Ovary (tissue), 3 donors: ENCODE measurements around the gene TP53INP2.

Experiments used
- POLR2A ChIP-seq: fragments of 450-650 bp; IDR thresholded peaks from one replicate; pipeline ENCODE4 v1.6.1; 2017; ENCODE audit warnings: antibody characterized with exemption, mild to moderate bottlenecking, moderate library complexity
- TF ChIP-seq, protein P1 (sequence below), 3 donors: fragments of 450-650 bp in 2 of 3; fragments of 200-600 bp in 1 of 3; IDR thresholded peaks; one replicate each; pipeline versions ENCODE4 v1.5.1 to v1.8.0; 2016 to 2022; ENCODE audit warnings: antibody characterized with exemption in 3 of 3, mild to moderate bottlenecking in 1 of 3
- donor health status: DM: no; HTN: no; CAD: no.

DNA sequence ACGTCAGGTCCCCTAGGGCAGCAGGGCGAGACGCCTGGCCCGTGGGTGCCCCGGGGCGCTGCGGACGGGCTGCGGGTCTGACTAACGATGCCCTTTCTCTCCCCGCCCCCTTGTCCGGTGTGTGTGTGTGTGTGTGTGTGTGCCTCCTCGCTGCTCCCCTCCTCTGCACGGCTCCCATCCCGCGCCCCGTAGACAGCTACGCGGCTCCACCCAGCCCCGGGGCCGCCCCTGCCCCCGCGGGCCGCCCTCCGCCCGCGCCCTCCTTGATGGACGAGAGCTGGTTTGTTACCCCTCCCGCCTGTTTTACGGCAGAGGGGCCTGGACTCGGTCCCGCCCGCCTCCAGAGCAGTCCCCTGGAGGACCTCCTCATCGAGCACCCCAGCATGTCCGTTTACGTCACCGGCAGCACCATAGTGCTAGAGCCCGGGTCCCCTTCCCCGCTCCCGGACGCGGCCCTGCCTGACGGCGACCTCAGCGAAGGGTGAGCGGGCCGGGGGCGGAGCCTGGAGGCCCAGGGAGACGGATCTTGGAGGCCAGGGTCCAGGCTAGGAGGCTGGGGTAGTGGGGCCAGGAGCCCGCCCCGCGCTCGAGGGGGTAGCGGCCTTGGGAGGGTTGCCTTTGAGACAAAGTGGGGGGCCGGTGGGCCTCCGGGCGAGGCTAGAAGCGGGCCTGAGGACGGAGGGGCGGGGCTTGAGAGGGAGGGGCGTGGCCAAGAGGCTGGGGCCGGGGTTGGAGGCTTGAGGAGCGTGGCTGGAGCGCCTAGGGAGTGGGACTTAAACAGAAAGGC lies 5.1 kb downstream of the TP53INP2 start:
- TF ChIP-seq, protein P1, sequence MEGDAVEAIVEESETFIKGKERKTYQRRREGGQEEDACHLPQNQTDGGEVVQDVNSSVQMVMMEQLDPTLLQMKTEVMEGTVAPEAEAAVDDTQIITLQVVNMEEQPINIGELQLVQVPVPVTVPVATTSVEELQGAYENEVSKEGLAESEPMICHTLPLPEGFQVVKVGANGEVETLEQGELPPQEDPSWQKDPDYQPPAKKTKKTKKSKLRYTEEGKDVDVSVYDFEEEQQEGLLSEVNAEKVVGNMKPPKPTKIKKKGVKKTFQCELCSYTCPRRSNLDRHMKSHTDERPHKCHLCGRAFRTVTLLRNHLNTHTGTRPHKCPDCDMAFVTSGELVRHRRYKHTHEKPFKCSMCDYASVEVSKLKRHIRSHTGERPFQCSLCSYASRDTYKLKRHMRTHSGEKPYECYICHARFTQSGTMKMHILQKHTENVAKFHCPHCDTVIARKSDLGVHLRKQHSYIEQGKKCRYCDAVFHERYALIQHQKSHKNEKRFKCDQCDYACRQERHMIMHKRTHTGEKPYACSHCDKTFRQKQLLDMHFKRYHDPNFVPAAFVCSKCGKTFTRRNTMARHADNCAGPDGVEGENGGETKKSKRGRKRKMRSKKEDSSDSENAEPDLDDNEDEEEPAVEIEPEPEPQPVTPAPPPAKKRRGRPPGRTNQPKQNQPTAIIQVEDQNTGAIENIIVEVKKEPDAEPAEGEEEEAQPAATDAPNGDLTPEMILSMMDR (IDR thresholded peaks at IDR 0.05) = no peak
- peak; percentile 43 for TF ChIP-seq POLR2A
